ENCODE measurements around the gene PRDM13. TPM values are rescaled to one million over a fixed set of nuclear protein-coding genes. Genes with fewer than 3 reads are reported as not detected.

PRDM13 gene
- total and polyA plus RNA-seq, 5 donors: not detected

DNA sequence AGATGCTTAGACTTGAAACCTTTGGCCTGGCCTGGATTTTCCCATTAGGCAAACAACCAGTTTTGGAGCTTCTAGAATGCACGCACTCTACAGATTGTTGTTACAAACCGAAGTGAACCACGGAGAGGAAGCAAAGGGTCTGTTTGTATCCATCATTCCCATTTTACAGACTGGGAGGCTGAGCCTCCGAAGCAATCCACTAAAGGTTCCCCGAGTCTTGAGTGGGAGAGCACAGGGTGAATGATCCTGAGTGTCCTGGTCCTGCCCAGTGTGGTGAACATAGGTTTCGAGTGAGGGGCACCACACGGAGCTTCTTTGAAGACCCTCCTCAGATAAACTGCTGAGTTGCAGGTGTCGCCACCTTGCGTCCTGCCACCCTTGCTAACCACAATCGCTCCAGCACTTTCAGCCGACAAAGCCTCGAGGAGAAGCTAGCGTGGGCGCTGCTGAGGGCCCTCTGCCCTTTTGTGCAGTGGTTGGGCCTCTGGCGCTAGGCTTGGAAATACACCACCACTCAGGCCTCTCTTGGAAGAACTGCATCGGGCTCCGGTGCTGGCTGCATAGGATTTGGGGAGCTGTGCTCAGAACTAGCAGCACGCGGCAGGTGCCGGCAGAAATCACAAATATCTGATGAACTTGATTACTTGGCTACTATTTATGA, 1.4 kb upstream of the PRDM13 start:
- 11% methylated on average over 20 of the region's 20 CpGs for WGBS
- ATAC-seq (no peak), DNase-seq (peak in 1 of 3 donors; percentile 36)
- Histone ChIP-seq H3K27me3 (ENCODE audit: control insufficient read depth, insufficient read depth) (no peaks in the 10 kb centered on the region), H3K4me1 (ENCODE audit: control insufficient read depth, insufficient read depth, low read length) (no peaks in the 10 kb centered on the region), H3K4me3 (ENCODE audit: low read length) (no peak overlapping the region), H3K27ac (ENCODE audit: low read length) (no peak overlapping the region), H3K9me3 (ENCODE audit: control insufficient read depth, low read length) (no peaks in the 10 kb centered on the region)
- intact Hi-C loops (cut with DNase I): no loop called here

DNA sequence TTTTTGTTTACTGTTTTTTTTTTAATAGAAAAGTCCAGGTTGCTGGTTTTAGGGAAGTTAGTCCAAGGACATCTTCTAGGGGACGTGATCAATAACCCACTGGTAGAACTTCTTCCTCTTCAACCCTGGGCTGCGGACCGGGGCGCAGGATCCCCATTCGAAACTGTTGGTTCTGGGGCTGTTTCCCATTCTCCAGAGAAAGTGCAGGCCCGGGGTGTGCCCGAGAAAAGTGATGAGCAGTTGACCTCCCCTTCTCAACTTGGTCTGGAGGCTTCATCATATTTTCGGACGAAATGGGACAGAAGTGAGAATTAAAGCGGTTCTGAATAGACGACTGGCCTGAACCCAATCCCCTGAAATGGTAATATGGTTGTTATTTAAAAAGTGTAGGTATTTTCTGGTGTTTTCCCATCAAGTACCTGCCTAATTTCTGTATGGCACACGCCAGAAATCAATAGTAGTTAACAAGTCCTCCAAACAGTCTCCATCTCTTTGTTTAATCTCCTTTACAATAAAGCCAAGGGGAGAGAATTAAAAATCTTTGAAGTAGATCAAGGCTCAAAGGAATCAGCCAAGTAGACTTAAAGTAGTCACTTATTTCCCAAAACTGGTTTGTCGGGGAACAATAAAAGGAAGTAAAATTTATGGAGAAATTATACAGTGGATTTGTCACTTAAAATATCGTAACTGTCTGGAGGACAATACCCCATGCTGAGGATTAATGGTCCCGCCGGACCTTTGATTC, 550 bp upstream of the PRDM13 start:
- 12% methylated on average over 16 of the region's 16 CpGs for WGBS
- H3K9me3 ChIP-seq (ENCODE audit: control insufficient read depth, low read length): no peaks in the 10 kb centered on the region
- intact Hi-C loops (cut with DNase I): no loop called here
- DNase-seq: no peak
- H3K4me1 ChIP-seq (ENCODE audit: control insufficient read depth, insufficient read depth, low read length): no peaks in the 10 kb centered on the region
- no peak for ATAC-seq
- H3K4me3 ChIP-seq (ENCODE audit: low read length): no peak overlapping the region
- no peak overlapping the region for H3K27ac ChIP-seq (ENCODE audit: low read length)
- H3K27me3 ChIP-seq (ENCODE audit: control insufficient read depth, insufficient read depth): no peaks in the 10 kb centered on the region

DNA sequence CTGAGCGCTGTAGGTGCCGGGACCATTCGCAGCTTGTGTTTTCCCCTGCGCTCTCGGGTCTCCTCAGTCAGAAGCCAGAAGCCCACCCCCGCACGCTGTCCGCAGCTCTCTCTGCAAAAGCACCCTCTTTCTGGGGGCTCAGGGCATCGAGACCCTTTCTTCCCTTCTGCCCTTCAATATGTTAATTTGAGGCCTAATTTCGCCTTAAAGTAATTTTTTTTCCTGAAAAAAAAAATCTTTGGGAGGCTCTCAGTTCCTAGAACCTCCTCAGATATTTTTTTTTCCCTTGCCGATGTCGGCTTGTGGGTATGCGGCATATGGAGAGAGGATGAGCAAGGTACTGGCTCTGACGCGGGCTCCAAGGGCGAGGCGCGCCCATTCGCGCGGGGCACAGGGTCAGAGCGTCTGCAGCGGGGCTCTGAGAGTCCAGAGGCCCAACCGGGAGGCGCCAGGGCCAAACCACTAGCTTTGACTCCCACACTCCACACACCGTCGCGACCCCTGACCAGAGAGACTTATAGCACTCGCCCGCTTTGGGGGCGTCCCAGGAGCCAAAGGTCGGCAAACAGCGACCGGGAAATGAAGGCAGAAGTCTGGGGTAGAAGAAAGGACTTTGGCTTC, 893 bp downstream of the PRDM13 start:
- Histone ChIP-seq H3K27ac (ENCODE audit: low read length) (no peak overlapping the region), H3K27me3 (ENCODE audit: control insufficient read depth, insufficient read depth) (no peaks in the 10 kb centered on the region), H3K4me1 (ENCODE audit: control insufficient read depth, insufficient read depth, low read length) (no peaks in the 10 kb centered on the region), H3K9me3 (ENCODE audit: control insufficient read depth, low read length) (no peaks in the 10 kb centered on the region), H3K4me3 (ENCODE audit: low read length) (no peak overlapping the region)
- ATAC-seq: no peak
- WGBS: 7% methylated on average over 34 of the region's 34 CpGs
- peak in 1 of 3 donors; percentile 40 for DNase-seq
- intact Hi-C loops (cut with DNase I): no loop called here

DNA sequence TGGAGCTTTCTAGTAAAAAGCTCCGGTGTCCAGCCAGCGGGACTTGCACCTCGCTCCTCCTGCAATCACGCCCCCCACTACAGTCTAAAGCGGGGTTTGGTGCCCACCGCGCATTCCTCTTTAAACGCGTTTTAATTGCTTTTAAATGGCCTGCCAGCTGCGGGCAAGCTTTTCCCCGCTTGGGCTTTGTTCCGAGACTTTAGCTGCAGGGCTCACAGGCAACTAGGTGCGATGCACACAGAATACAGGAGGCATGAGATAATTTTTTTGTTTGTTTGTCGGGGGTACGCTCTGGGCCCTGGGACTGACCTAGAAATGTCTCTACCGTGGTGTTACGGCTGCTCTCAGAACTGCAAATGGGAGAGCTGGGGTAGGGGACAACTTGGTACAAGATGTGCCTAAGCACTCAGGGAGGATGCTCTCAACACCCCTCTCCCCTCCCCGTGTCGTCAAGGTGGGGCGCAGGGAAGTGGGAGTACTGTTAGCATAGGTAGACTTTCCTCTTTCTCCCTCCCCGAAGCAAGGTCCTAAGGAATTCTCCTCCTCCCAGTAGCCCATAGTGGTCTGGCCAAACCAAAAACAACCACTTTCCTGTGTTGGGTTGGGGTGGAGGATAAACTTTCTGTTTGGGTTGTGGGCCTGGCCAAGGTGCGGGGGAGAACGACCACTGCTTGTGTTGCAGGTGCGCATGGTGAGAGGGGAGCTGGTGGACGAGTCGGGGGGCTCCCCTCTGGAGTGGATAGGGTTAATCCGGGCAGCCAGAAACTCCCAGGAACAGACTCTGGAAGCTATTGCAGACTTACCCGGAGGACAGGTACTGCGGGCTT, 1.6 kb downstream of the PRDM13 start:
- no peaks in the 10 kb centered on the region for H3K4me1 ChIP-seq (ENCODE audit: control insufficient read depth, insufficient read depth, low read length)
- no peak for ATAC-seq
- 3% methylated on average over 29 of the region's 29 CpGs for WGBS
- no peaks in the 10 kb centered on the region for H3K27me3 ChIP-seq (ENCODE audit: control insufficient read depth, insufficient read depth)
- no peak overlapping the region for H3K27ac ChIP-seq (ENCODE audit: low read length)
- H3K9me3 ChIP-seq (ENCODE audit: control insufficient read depth, low read length): no peaks in the 10 kb centered on the region
- H3K4me3 ChIP-seq (ENCODE audit: low read length): no peak overlapping the region
- intact Hi-C loops (cut with DNase I): no loop called here
- no peak for DNase-seq

DNA sequence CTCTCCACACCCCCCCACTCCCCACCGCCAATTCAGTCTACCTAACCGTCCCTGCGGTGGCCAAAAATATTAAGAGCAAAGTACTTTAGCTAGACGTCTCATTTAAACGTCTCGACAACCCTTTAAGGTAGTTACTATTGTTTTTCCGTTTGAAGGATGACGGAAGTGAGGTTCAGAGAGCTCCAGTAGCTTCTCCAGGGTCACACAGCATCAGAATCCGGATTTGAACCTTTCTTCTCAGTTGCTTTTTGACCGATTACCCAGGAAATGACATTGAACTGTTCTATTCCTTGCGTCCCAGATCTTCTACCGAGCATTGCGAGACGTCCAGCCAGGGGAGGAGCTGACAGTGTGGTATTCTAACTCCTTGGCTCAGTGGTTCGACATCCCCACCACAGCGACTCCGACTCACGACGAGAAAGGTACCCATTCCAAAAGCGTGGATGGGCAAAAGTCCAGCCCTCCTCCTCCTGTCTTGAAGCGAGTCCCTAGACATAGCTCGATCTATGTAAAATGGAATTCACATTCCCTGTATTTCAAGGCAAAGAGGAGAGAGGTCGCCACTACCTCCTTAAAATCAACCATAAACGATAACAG, 2.4 kb downstream of the PRDM13 start:
- no peaks in the 10 kb centered on the region for H3K27me3 ChIP-seq (ENCODE audit: control insufficient read depth, insufficient read depth)
- H3K27ac ChIP-seq (ENCODE audit: low read length): no peak overlapping the region
- no peaks in the 10 kb centered on the region for H3K4me1 ChIP-seq (ENCODE audit: control insufficient read depth, insufficient read depth, low read length)
- H3K9me3 ChIP-seq (ENCODE audit: control insufficient read depth, low read length): no peaks in the 10 kb centered on the region
- no peak for ATAC-seq
- intact Hi-C loops (cut with DNase I): no loop called here
- no peak for DNase-seq
- H3K4me3 ChIP-seq (ENCODE audit: low read length): no peak overlapping the region
- 7% methylated on average over 24 of the region's 24 CpGs for WGBS

DNA sequence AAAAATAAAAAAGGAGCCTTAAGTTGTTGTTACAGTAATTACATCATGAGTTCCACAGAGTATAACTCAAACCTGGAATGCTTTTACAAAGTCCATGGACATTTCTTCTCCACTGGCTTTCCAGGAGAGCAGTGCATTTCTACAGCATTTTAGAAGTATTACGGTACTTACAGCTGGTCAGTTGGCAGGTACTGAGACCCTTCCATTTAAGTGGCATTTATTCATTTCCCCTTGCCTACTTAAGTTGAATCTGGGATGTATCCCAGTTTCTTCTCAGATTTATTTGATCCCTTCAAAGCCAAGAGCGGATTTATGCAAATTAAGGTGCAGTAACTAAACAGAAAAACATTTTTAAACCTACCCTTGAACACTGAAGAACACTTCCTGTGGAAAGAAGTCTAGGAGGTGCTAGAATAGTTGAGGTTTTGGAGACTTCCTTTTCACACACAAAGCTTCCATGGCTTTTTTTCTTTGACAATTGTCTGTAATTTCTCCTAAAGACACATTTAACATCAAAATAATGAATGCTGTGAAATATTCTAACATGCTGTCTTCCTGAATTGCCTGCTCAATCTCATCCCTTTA, 3.4 kb downstream of the PRDM13 start:
- H3K9me3 ChIP-seq (ENCODE audit: control insufficient read depth, low read length): no peaks in the 10 kb centered on the region
- intact Hi-C loops (cut with DNase I): no loop called here
- DNase-seq: no peak
- no peaks in the 10 kb centered on the region for H3K27me3 ChIP-seq (ENCODE audit: control insufficient read depth, insufficient read depth)
- no peaks in the 10 kb centered on the region for H3K4me1 ChIP-seq (ENCODE audit: control insufficient read depth, insufficient read depth, low read length)
- no peak for ATAC-seq
- H3K27ac ChIP-seq (ENCODE audit: low read length): no peak overlapping the region
- no peak overlapping the region for H3K4me3 ChIP-seq (ENCODE audit: low read length)
- WGBS: 13% methylated on average over 2 of the region's 2 CpGs

DNA sequence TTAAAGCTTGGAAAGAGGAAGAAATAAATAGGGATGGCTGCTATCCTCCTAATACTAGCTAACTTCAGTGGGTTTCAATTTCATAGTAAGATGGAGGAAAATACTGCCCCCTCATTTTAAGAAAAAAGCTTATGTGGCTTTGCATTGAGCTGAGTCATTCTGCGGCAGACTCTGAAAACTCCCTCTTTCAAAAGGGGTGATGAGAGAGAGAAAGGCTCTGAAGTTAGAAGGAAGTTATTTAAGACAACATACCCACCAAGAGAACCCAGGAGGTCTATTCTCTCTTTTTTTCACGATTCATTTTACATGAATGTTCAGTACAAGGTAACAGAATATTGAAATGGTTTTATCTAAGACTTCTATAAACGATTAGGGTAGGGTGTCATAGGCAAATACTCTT, 4.5 kb downstream of the PRDM13 start:
- no peak overlapping the region for H3K4me3 ChIP-seq (ENCODE audit: low read length)
- DNase-seq: no peak
- no peak for ATAC-seq
- H3K4me1 ChIP-seq (ENCODE audit: control insufficient read depth, insufficient read depth, low read length): no peaks in the 10 kb centered on the region
- no peaks in the 10 kb centered on the region for H3K27me3 ChIP-seq (ENCODE audit: control insufficient read depth, insufficient read depth)
- H3K9me3 ChIP-seq (ENCODE audit: control insufficient read depth, low read length): no peaks in the 10 kb centered on the region
- WGBS: 5% methylated on average over 3 of the region's 3 CpGs
- intact Hi-C loops (cut with DNase I): no loop called here
- no peak overlapping the region for H3K27ac ChIP-seq (ENCODE audit: low read length)

DNA sequence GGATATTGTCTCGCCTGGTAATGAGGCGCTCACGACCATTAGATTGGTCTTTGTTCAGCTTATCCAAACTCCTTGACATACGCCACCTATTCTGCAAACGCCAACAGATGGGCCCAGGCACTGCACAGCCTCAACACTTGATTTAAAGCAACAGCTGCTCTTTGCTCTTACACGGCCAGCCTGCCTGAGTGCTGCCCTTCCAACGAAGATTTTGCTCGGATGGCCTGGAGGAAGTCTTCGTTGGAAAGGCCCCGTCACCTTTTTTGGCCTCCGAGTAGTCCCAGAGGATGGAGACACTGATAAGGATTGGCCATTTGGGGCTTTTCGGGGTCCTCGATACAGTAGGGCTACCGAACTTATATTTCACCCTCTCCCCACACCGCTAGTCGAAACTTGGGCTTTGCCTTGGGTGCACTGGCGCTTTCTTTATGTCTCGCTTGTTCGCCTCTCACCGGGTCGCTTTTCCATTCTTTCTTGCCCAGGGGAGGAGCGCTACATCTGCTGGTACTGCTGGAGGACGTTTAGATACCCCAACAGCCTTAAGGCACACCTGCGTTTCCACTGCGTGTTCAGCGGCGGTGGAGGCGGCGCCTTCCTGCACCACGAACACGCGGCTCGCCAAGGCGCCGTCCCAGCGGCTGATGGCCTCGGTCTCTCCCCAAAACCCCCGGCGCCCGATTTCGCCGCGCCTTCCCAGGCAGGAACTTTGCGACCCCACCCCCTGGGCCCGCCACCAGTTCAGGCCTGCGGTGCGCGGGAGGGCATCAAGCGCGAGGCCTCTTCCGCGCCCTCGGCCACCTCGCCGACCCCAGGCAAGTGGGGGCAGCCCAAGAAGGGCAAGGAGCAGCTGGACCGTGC, 6.1 kb downstream of the PRDM13 start:
- no peaks in the 10 kb centered on the region for H3K4me1 ChIP-seq (ENCODE audit: control insufficient read depth, insufficient read depth, low read length)
- no peak for DNase-seq
- no peaks in the 10 kb centered on the region for H3K27me3 ChIP-seq (ENCODE audit: control insufficient read depth, insufficient read depth)
- no peaks in the 10 kb centered on the region for H3K9me3 ChIP-seq (ENCODE audit: control insufficient read depth, low read length)
- ATAC-seq: peak in 1 of 2 donors; percentile 23
- peak overlapping the region; percentile 33 for H3K4me3 ChIP-seq (ENCODE audit: low read length)
- 8% methylated on average over 56 of the region's 56 CpGs for WGBS
- intact Hi-C loops (cut with DNase I): no loop called here
- no peak overlapping the region for H3K27ac ChIP-seq (ENCODE audit: low read length)

DNA sequence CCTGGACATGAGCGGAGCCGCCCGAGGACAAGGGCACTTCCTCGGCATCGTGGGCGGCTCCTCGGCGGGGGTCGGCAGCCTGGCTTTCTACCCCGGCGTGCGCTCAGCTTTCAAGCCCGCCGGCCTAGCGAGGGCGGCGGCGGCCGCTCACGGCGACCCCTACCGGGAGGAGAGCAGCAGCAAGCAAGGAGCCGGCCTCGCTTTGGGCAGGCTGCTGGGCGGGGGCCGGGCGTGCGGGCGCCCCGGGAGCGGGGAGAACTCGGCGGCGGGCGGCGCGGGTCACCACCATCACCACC, 6.7 kb downstream of the PRDM13 start:
- peak; percentile 73 to 78 for ATAC-seq
- Histone ChIP-seq H3K27ac (ENCODE audit: low read length) (no peak overlapping the region), H3K27me3 (ENCODE audit: control insufficient read depth, insufficient read depth) (no peaks in the 10 kb centered on the region), H3K9me3 (ENCODE audit: control insufficient read depth, low read length) (no peaks in the 10 kb centered on the region), H3K4me3 (ENCODE audit: low read length) (peak overlapping the region; percentile 33), H3K4me1 (ENCODE audit: control insufficient read depth, insufficient read depth, low read length) (no peaks in the 10 kb centered on the region)
- WGBS: 1% methylated on average over 37 of the region's 37 CpGs
- intact Hi-C loops (cut with DNase I): no loop called here
- DNase-seq: peak in 2 of 3 donors; percentile 69 to 72
